22Rv1 (cell line): ENCODE measurements around the gene OR2V1.

Experiments used
- CTCF ChIP-seq: fragments of 450-650 bp; IDR thresholded peaks from 2 replicates; pipeline ENCODE4 v1.5.1; 2017; ENCODE audit warnings: mild to moderate bottlenecking
- ZFX ChIP-seq: fragments of 450-650 bp; IDR thresholded peaks from 2 replicates; pipeline ENCODE4 v1.6.1; 2017; ENCODE audit warnings: antibody characterized with exemption, borderline replicate concordance

- no peak for TF ChIP-seq CTCF
- TF ChIP-seq ZFX = no peak
Observed at GRCh38 chr5:181114284-181114843, 16.6 kb downstream of the OR2V1 start.
